Nucleus accumbens (tissue), 56 donors: ENCODE measurements around the gene MED22.
"Not testable (repeated sequence)": the region's sequence is repeated elsewhere in the genome, so short reads cannot be mapped to it uniquely, and the experiment has no call there.

Source experiments
- DNase-seq, 56 donors: peaks; one replicate each; lab custom pipeline; 2025; lab: John Stamatoyannopoulos, UW

The MED22 gene

GRCh38 chr9:133340256-133340655 is 7.7 kb downstream of the MED22 start:
- no peak for DNase-seq

DNA sequence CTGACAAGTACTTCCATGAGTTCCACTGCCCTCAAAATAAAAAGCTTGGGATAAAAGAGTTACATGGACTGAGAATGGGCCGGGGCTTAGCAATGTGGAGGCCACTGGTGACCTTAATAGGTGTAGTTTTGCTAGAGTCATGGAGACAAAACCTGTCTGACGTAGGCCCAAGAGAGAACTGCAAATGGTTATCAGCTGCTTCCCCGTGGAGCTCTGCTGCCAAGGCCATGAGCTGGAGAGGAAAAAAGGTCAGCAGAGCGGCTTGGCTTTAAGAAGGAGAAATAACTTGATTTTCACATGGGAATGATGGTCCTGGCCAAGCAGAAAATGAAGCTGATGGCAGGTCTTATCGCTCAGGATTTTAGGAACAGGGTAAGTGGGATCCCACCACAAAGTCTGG is 8.3 kb downstream of the MED22 start:
- DNase-seq = no peak

DNA sequence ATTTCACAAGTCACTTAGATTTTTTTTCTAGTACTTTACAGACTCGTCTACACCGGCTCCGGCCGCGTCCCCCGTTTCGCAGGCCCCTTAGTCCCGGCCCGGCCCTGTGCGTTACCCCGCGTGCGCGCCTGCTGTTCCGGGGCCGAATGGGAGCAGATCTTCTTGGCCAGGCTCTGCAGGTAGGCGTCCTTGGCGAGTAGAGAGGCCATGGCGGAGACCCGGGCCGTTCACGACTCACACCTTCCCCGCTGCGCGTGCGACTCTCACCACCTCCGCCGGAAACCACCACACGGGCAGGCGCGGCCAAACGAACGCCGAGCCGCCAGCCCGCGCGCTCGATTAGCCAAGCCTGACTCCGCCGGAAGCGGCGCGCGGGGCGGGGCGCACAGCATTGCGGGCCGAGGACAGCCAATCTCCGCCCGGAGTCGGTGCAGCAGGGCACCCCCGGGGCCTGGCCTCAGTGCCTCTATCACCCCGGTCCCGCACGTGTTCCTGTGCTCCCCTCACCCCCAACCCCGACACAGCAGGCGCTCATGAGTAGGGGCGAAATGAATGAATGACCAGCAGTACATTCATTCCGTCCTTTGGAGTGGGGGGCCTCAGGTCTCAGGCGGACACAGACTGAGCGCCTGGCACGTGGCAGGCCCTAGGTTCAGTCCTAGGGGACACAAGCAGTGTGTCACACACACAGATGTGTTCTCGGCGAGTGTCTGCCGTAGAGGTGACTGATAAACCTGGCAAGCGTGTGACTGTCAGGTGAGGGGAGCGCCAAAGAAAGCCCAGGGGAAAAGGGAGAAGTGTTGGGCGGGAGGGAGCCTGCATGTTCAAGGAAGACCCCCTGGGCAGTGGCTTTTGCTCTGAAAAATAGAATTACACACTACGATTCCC is 11.8 kb downstream of the MED22 start, which contains the start of gene SURF6:
Gene SURF6, minus strand, starts transcription at position 265 of the 888 bp plus-strand sequence. Its CDS starts 56 bp downstream, at position 209.
- DNase-seq = peak in 55 of 56 donors; percentile 56 to 94 (median 84)

- not testable (repeated sequence) for DNase-seq
These were observed 13.0 kb downstream of the MED22 start for GRCh38 chr9:133334888-133335287.

GRCh38 chr9:133334161-133334560 is 13.8 kb downstream of the MED22 start:
- DNase-seq = no peak

GRCh38 chr9:133333566-133333965 is 14.4 kb downstream of the MED22 start:
- no peak for DNase-seq

DNA sequence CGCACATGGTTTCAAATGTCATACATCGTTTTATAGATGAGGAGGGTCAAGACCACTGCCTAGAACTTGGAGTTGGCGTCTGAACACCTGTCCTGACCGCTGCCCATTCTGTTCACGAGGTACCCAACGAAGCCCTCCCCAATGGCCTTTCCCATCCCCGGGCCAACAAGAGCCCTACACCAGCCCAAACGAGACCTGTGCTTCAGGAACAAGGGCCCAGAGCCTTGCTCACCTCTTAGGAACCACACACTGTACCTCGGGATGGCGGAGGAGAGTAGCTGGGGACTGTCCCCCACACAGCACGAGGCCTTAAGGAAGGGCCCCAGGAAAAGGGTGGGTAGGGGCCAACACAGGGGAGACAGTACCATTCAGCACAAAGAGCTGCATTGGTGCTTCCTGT is 14.9 kb downstream of the MED22 start:
- no peak for DNase-seq

DNA sequence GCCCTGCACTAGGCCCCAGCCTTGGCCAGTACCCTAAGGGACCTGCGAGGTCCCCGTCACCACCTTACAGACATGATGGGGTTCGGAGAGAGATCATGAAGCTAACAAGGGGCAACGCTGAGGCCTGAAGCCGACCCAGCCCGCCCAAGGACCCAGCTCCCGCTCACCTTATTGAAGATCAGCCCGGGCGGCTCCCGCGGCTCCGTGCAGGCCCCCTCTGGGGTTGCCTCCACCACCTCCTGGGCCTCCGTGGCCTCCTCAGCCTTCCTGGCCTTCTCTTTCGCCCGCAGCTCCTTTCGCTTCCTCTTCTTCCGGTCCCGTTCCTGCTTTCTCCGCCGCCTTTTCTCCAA is 15.6 kb downstream of the MED22 start:
- DNase-seq = no peak

DNA sequence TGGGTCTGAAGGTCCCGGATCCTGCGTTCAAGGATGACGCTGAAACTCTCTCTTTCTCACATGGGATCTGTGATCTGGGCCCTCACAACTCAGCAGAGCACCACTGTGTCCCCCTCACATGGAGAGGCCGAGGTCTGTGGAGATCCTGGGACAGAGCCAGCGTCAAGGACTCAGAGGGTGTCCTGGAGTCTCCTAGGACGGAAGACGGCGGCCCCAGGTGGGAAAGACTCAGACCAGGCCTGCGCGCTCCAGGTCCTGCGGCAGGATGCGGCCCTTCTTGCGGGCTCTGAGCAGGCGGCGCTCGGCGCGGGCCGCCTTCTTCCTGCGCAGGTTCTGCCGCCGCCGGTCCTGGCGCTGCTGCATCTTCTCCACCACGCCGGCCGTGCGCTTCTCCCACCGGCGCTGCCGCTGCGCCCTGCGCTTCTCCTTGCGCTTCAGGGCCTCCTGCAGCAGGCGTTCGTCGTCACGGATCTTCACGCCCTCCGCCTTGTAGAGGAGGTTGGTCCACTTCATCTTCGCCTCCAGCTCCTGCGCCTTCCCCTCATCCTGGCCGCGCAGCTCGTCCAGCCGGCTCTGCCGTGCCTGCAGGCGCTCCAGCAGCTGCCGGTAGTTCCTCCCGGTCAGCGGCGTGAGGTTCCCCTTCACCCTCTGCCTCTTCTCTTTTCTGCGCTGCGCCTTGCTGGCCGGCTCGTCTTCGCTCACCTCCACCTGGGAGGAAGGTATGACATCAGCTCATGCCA is 16.1 kb downstream of the MED22 start:
- no peak for DNase-seq

- DNase-seq = no peak
These were observed 16.7 kb downstream of the MED22 start for GRCh38 chr9:133331221-133331620.

DNA sequence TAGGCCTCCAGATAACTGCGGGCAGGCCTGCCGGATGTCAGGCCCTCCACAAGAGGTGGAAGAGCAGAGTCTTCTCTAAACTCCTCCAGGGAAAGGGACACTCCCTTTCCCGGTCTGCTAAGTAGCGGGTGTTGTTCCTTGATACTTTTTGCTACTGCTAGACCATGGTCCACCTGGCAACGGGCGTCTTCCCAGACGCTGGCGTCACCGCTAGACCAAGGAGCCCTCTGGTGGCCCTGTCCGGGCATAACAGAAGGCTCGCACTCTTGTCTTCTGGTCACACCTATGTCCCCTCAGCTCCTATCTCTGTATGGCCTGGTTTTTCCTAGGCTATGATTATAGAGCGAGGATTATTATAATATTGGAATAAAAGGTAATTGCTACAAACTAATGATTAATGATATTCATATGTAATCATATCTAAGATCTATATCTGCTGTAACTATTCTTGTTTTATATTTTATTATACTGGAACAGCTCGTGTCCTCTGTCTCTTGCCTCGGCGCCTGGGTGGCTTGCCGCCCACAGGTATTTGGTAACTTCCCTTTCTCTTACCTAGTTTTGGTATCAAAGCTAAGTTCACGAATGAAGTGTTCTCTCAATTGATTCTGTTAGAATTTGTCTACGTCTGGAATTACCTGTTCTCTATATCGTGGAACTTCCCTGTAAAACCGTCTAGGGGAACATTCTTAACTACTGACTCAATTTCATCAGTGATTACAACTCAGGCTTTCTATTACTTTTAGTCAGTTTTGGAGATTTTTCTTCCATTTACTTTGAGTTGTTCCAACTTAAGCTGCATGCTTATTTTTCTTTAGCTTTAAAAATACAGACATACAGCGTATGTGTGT is 18.4 kb downstream of the MED22 start:
- peak in 4 of 56 donors; percentile 10 to 29 (median 16) for DNase-seq

GRCh38 chr9:133327834-133328484 is 20.0 kb downstream of the MED22 start:
- DNase-seq = no peak

GRCh38 chr9:133327021-133327420 is 20.9 kb downstream of the MED22 start:
- DNase-seq = not testable (repeated sequence)

DNA sequence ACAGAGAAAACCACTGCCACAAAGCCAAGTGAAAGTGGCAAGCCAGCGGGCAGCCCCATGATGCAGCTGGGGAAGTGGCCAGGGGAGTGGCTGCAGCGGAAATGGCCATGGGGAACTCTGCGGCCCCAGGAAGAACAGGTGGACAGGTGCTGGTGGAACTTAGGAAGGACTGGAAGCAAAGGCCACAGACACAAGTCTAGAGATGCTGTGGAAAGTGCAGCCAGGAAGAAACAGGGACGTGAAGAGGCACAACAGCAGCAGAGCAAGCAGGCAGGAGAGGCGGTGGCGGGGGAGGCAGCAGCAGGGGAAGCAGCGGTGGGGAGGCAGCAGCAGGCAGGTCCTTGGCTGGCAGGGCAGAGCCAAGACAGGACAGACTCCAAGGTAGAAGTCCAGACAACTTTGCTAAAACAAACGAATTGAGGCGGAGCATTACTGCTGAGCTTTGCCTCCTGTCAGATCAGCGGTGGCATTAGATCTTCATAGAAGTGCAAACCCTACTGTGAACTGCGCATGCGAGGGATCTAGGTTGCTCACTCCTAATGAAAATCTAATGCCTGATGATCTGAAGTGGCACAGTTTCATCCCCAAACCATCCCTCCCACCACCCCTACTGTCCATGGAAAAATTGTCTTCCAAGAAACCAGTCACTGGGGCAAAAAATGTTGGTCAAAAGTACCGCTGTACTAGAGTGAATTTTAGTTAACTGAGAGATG is 23.8 kb downstream of the MED22 start:
- no peak for DNase-seq

- DNase-seq = no peak
These were observed 24.7 kb downstream of the MED22 start for GRCh38 chr9:133323211-133323610.

GRCh38 chr9:133322701-133323100 is 25.2 kb downstream of the MED22 start:
- no peak for DNase-seq

DNA sequence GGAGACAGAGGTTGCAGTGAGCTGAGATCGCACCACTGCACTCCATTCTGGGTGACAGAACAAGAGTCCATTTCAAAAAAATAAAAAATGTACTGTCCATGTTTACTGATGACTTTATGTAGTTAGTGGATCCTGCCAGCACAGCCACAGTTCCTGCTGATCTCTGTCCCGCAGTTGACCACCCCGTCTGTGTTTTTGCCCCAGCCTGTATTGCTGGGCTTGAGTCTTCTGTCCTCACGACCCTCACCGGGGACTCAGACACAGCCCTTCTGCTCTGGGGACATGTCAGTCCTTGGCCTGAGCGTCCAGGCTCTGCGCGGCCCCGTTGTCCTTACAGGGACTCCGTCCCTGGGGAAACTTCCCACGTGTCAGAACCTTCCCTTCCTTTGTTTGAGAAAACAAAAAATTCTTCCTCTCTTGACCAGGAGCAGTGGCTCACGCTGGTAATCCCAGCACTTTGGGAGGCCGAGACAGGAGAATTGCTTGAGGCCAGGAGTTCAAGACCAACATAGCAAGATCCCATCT is 26.5 kb downstream of the MED22 start:
- DNase-seq = no peak

DNA sequence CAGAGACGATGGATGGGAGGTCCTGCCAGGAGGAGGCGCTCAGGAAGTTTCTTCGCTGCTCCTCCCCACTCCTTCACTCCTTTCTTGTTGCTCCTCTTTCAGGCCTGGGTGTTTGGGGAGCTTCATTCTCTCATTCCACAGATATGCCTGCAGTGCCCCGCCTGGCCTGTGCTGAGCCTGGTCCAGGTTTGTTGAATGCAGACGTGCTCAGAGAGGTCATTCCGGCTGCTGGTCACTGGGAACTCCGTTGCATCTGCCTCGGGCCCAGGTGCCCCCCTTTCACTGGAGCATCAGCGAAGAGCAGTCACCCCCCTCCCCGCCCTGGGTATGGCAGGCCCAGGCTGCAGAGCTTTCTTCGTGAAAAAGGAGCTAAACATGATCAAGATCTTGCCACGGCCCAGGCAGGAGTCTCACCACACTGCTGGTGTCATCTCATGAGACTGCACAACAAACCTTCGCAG is 27.5 kb downstream of the MED22 start:
- no peak for DNase-seq

DNA sequence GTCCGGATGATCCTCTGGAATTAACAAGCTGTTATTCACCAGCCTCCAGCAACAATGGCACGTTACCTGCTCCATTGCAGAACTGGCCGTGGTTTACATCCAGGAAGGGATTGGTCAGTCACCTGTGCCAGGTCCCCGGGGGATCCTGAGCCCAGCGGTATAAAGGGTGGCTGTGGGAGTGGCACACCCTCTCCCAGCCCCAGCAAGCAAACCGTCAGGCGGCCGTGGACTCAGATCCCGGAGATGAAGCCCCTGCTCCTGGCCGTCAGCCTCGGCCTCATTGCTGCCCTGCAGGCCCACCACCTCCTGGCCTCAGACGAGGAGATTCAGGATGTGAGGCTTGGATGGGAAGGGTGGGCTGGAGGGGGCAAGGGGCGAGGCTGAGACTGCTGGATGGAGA is 30.4 kb downstream of the MED22 start:
- not testable (repeated sequence) for DNase-seq
